HG03103 (cell line): ENCODE results near the gene CLEC18A.
"Not testable (repeated sequence)": the region's sequence is repeated elsewhere in the genome, so short reads cannot be mapped to it uniquely, and the experiment has no call there.

ENCODE experiments used
- ATAC-seq: cut with Tn5 transposase; IDR thresholded peaks from one replicate; pipeline ENCODE4 v1.9.1; 2021; ENCODE audit warnings: low read depth; ENCODE audit not compliant: unreplicated experiment

Gene CLEC18A

DNA sequence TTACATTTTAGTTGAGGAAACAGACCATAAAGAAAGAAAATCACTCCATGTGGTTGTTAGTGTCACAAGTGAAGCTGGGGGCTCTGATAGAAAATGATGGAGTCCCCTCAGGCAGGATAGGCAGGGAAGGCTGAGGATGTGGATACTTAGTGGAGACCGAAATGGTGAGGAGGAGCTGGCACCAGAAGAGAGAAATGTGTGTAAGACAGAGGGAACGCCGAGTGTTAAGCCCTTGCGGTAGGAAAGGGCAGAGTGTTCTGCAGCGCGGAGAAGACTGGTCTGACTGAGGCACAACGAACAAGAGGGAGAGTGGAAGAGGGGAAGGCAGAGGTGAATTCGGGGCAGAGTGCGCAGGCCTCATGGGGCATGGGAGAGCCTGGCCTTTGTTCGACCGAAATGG is 61.2 kb downstream of the CLEC18A start:
- ATAC-seq, result not testable (repeated sequence)

DNA sequence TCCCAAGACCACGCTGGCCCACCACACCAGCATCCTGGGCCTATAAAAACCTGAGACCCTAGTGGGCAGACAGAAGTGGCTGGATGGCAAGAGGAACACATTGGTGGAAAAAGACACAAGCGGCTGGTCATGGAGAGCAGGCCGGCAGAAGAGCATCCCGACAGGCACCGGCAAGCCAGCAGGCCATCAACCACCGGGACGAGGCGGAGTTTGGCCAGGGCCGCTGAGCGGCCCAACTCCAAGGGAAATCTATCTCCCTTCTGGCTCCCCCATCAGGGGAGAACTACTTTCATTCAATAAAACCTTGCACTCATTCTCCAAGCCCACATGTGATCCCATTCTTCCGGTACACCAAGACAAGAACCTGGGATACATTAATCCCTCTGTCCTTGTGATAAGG is 61.8 kb downstream of the CLEC18A start:
- not testable (repeated sequence) for ATAC-seq
